ENCODE data around the gene ADGRD2.

The ADGRD2 gene

DNA sequence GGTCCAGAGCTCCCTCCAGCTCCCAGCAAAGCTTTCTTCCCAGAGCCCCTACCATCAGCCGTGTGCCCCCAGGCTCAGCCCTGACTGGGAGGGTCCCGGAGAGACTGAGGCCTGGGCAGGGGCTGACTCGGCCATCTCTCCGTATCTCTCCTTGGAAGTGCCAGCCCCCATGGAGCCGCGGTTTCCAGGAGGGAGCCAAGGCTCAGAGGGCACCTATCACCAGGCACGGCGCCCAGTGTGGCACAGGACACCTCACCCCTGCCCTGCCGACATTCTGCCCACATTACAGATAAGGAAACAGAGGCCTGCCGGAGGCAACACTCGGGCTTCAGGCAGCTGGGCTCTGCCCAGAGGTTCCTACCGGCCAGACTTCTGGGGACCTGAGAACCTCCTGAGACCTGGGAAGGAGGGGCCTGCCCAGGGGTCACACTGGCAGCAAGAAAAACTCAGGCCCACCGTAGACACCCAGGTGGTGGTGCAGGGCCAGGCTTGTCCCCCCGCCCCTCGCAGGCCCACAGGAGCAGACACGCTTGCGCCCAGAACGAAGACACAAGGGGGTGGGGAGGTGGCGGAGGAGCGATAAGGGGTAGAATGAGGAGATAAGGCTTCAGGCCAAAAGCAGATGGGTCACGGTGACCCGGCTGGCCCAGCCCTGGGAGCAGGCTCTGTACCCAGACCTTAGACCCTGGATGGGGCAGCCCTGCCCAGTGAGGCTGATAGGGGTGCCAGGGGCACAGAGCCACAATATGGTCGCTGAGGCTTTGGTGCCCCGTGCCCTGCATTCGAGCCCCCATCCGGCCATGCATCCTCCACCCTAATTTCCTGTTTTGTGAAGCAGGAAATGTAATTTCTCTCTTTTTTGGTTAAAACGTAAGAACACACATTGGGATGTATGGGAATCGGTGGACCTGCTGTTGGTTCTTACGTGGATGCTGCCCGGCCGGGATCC is 45.1 kb downstream of the ADGRD2 start:
- H3K9me3 ChIP-seq = no peaks in the 10 kb centered on the region
- peaks cover 16% of the 10 kb centered on the region for H3K4me1 ChIP-seq
- peak overlapping the region; percentile 64 for H3K4me2 ChIP-seq
- H3K9ac ChIP-seq = no peak overlapping the region
- no peak overlapping the region for H3K27ac ChIP-seq
- no peaks in the 10 kb centered on the region for H3K36me3 ChIP-seq
- no peak for TF ChIP-seq Cebpa-rat (IDR thresholded peaks at IDR 0.05)
- no peaks in the 10 kb centered on the region for H4K20me1 ChIP-seq
- H3K27me3 ChIP-seq = no peaks in the 10 kb centered on the region
- H3K4me3 ChIP-seq = no peak overlapping the region

DNA sequence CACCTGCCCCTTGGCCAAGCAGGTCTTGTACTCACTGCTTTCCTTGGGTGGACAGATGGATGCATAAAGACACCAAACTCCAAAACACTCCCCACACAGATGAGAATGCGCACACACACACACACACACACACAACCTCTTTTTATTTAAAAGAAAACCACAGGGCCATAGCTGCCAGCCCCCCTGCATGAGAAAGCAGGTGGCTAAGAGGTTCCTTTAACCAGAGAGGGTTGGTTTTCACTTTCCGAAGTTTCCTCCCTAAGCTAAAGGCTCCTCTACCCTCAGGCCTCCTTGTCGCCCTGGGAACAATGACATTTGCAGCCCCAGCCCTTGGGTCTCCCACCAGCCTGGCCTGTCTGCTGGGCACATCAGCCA is 45.8 kb downstream of the ADGRD2 start:
- H3K9ac ChIP-seq = no peak overlapping the region
- H3K36me3 ChIP-seq = no peaks in the 10 kb centered on the region
- H3K9me3 ChIP-seq = no peaks in the 10 kb centered on the region
- peaks cover 16% of the 10 kb centered on the region for H3K4me1 ChIP-seq
- H4K20me1 ChIP-seq = no peaks in the 10 kb centered on the region
- H3K4me3 ChIP-seq = no peak overlapping the region
- no peak for TF ChIP-seq Cebpa-rat (IDR thresholded peaks at IDR 0.05)
- H3K4me2 ChIP-seq = peak overlapping the region; percentile 64
- no peak overlapping the region for H3K27ac ChIP-seq
- H3K27me3 ChIP-seq = peaks cover 5% of the 10 kb centered on the region

DNA sequence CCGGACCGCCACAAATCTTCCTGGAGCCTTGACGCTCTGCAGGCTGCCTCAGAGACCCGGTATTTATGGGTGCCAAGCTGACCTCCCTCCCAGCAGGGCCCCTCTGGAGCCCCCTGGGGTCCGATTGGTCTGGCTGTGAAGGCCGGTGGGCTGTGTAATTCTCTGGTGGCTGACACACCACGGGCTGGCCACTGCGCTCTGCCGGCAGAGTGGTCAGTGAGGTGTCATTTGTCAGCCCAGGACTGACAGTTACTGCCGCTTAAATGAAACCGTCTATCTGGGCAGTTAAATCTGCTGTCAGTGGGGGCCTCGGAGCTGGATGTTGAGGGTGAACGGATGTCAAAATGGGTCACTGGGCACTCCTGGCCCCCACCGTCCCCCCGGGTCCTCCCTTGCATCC is 46.2 kb downstream of the ADGRD2 start:
- no peaks in the 10 kb centered on the region for H4K20me1 ChIP-seq
- no peak overlapping the region for H3K27ac ChIP-seq
- no peak overlapping the region for H3K9ac ChIP-seq
- H3K4me2 ChIP-seq = peak overlapping the region; percentile 64
- H3K27me3 ChIP-seq = peaks cover 9% of the 10 kb centered on the region
- no peak for TF ChIP-seq Cebpa-rat (IDR thresholded peaks at IDR 0.05)
- H3K4me3 ChIP-seq = no peak overlapping the region
- H3K9me3 ChIP-seq = no peaks in the 10 kb centered on the region
- H3K4me1 ChIP-seq = peaks cover 16% of the 10 kb centered on the region
- no peaks in the 10 kb centered on the region for H3K36me3 ChIP-seq

DNA sequence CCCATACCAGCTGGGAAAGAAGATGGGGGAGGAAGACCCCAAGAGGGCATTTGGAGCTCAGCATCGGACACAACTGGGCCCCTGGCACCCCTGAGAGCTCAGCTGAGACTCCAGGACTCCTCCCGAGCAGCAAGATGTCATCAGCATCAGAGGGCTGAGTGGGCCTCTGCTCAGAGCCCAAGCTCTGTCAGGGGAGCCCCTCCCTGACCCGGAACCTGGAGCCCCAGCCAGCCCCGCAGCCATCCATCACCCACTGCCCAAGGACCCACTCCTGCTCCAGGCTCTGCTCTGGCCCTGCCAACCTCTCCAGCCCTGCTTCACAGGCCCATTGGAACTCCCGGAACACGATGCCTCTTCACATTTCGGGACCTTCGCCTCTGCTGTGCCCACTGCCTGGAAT is 47.2 kb downstream of the ADGRD2 start:
- Histone ChIP-seq H3K4me2 (no peak overlapping the region), H3K9ac (no peak overlapping the region), H3K27ac (no peak overlapping the region), H3K36me3 (no peaks in the 10 kb centered on the region), H4K20me1 (no peaks in the 10 kb centered on the region; the same call in 1 of the 2 replicates), H3K4me3 (no peak overlapping the region), H3K9me3 (no peaks in the 10 kb centered on the region), H3K27me3 (peaks cover 19% of the 10 kb centered on the region), H3K4me1 (peaks cover 16% of the 10 kb centered on the region)
- no peak for TF ChIP-seq Cebpa-rat (IDR thresholded peaks at IDR 0.05)

DNA sequence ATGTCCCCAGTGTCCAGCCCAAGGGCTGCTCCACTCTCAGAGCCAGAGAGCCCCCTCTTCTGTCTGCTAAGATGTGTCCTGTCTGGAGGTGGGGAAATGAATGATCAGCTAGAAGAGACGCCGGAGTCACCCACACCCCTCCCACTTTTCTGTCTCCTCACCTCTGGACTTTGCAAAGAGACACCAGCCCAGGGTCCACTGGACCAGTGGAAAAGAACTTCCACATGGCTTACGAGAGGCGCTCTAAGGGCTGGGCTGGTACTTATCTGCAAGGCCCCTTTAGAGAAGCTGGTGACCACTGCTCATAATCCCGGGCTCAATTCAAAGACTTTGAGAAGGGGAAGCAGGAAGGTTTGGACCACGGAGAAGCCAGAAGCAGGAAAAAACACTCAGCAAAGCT is 47.8 kb downstream of the ADGRD2 start:
- Histone ChIP-seq H3K36me3 (no peaks in the 10 kb centered on the region), H3K4me3 (no peak overlapping the region), H3K4me1 (peaks cover 16% of the 10 kb centered on the region), H3K27ac (no peak overlapping the region), H3K9me3 (no peaks in the 10 kb centered on the region), H3K9ac (no peak overlapping the region), H3K4me2 (no peak overlapping the region), H3K27me3 (peaks cover 25% of the 10 kb centered on the region), H4K20me1 (peaks cover under 1% of the 10 kb centered on the region; the same call in 1 of the 2 replicates)
- TF ChIP-seq Cebpa-rat (IDR thresholded peaks at IDR 0.05) = no peak

DNA sequence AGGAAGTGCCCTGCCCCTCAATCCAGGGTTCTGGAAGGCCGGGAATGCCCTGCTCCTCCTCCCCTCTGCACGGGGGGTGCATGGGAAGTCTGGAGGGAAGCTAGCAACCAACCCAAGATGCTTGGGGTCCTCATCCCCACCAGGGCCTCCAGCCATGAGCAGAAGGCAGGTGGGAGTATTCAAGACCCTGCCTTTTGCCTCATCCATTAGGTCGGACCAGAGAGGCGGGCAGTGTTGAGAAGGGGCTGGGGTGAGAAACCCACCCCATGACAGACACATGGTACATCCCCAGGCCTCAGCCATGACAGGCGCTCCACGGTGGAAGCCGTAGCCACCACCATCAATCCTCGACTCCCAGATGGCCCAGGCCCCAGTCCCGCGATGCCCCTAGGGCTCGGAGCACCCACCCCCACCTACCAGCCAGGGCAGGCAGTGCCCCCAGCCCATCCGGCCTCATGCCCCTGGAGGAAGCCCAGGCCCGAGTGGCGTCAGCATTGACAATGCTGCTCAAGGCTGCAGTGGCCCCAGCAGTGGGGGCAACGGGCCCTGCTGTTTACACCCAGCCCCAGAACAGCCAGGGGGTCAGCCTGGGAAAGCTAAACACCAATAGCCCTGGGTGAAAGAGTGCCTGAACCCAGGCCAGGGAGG is 48.4 kb downstream of the ADGRD2 start:
- Histone ChIP-seq H3K27ac (no peak overlapping the region), H3K36me3 (no peaks in the 10 kb centered on the region), H3K27me3 (peaks cover 31% of the 10 kb centered on the region), H3K4me1 (peaks cover 16% of the 10 kb centered on the region), H3K4me2 (no peak overlapping the region), H3K4me3 (no peak overlapping the region), H3K9ac (no peak overlapping the region), H4K20me1 (peaks cover 6% of the 10 kb centered on the region; the same call in 1 of the 2 replicates), H3K9me3 (no peaks in the 10 kb centered on the region)
- TF ChIP-seq Cebpa-rat (IDR thresholded peaks at IDR 0.05) = no peak

DNA sequence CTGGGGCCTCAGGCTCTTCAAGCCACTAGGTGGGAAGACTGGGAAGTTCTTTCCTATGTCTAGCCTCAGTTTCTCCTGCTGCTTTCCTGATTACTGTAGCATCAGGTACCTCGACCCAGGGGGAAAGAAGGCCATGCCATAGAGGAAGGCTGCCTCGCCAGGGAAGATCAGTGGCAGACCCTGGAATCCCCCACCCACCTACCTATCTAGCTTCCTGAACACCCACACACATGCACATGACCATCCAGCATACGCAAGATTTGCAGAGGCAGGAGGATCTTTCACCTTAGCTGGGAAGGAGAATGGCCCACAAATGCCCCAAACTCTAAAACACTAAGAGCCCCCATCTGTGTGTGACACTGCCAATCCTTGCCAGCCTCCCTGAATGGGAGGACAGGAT is 49.0 kb downstream of the ADGRD2 start:
- Histone ChIP-seq H3K27ac (no peak overlapping the region), H3K9ac (no peak overlapping the region), H3K4me1 (peaks cover 19% of the 10 kb centered on the region), H4K20me1 (peaks cover 7% of the 10 kb centered on the region; the same call in 1 of the 2 replicates), H3K36me3 (no peaks in the 10 kb centered on the region), H3K9me3 (no peaks in the 10 kb centered on the region; the same call in 1 of the 2 replicates), H3K4me3 (no peak overlapping the region), H3K27me3 (peaks cover 37% of the 10 kb centered on the region), H3K4me2 (no peak overlapping the region)
- TF ChIP-seq Cebpa-rat (IDR thresholded peaks at IDR 0.05) = no peak

DNA sequence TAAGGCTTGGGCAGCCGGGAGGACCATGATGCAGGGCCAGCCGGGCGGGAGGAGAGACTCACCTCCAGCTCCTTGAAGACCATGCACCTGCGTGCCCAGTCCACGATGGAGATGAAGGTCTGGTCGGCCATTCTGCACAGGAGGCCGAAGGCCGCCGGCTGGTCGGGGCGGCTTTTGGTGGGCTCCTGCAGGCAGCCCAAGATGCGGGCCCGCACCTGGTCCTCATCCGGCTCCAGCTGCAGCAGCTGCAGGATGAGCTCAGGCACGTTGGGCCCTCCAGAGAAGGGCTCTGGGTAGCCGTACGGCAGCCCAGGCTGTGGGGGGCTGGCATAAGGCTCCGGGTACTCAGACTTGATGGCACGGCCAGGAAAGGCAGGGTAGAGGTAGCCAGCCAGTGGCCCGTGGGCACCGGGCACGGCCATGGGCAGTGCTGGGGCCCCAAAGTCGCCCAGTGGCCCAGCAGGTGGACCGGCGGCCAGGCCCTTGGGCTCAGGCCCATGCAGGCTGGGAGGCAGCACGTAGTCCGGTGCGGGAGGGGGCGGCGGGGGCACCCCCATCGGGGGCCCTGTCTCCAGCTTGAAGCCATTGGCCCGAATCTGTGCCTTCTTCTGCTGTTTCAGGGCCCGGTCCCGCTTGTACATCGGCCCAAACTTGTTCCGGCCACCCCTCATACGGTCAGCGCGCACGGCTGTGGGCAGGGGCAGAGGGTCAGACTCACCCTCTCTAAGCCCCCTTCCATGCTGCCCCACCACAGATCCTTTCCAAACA is 50.0 kb downstream of the ADGRD2 start:
- peaks cover 47% of the 10 kb centered on the region for H3K27me3 ChIP-seq
- H3K9ac ChIP-seq = no peak overlapping the region
- H4K20me1 ChIP-seq = peaks cover 10% of the 10 kb centered on the region; the same call in 1 of the 2 replicates
- H3K4me1 ChIP-seq = peaks cover 21% of the 10 kb centered on the region
- H3K9me3 ChIP-seq = no peaks in the 10 kb centered on the region; the same call in 1 of the 2 replicates
- H3K4me2 ChIP-seq = no peak overlapping the region
- TF ChIP-seq Cebpa-rat (IDR thresholded peaks at IDR 0.05) = no peak
- H3K27ac ChIP-seq = no peak overlapping the region
- no peak overlapping the region for H3K4me3 ChIP-seq
- H3K36me3 ChIP-seq = no peaks in the 10 kb centered on the region

DNA sequence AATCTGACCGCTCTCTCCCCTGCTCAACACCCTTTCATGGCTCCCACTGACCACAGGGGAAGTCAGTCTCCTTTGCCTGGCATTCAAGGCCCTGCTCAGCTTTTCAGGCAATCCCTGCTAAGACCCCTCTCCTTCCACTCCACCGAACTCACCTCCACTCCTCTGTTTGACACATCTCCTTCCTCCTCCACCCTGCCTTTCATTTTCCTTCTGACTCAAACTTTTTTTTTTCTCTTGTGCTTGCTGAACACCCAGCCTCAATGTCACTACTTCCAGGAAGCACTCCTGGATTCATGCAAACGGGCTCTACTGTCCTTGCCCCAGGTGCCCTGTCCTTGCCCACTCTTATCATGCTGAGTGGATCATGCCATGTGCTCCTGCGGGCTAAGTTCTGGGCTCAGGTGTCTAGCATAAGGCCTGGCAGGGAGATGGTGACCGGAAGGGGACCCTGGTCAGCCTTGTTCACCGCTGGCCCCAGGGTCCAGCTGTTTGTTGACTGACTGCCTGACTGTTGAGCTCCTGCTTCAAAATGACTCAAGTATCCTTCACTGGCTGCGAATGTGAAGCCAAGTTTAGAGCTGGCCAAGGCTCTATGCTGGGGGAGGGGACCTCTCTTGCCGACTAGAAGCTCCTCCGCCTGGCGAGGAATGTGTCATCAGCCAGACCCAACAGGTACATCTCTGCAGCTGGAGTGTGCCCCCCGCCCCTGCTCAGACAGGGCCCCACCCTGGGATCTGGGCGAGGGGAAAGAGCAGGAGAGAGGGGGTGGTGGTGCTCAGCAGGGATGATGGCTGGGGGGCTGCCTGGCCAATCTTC is 50.8 kb downstream of the ADGRD2 start:
- Histone ChIP-seq H3K9me3 (no peaks in the 10 kb centered on the region; the same call in 1 of the 2 replicates), H3K27me3 (peaks cover 54% of the 10 kb centered on the region), H4K20me1 (peaks cover 16% of the 10 kb centered on the region; the same call in 1 of the 2 replicates), H3K4me2 (no peak overlapping the region), H3K4me1 (peaks cover 13% of the 10 kb centered on the region), H3K4me3 (no peak overlapping the region), H3K9ac (no peak overlapping the region), H3K36me3 (no peaks in the 10 kb centered on the region), H3K27ac (no peak overlapping the region)
- no peak for TF ChIP-seq Cebpa-rat (IDR thresholded peaks at IDR 0.05)

Measured in BLaER1 (cell line).